Suppressor macrophage treated with lipopolysaccharide for 4 hours (primary cell): Measurements from ENCODE around the gene PTPRN2.

Experiments used
- DNase-seq: peaks from one replicate; pipeline ENCODE4 v3.0.0-alpha.2; 2020

The PTPRN2 gene

DNA sequence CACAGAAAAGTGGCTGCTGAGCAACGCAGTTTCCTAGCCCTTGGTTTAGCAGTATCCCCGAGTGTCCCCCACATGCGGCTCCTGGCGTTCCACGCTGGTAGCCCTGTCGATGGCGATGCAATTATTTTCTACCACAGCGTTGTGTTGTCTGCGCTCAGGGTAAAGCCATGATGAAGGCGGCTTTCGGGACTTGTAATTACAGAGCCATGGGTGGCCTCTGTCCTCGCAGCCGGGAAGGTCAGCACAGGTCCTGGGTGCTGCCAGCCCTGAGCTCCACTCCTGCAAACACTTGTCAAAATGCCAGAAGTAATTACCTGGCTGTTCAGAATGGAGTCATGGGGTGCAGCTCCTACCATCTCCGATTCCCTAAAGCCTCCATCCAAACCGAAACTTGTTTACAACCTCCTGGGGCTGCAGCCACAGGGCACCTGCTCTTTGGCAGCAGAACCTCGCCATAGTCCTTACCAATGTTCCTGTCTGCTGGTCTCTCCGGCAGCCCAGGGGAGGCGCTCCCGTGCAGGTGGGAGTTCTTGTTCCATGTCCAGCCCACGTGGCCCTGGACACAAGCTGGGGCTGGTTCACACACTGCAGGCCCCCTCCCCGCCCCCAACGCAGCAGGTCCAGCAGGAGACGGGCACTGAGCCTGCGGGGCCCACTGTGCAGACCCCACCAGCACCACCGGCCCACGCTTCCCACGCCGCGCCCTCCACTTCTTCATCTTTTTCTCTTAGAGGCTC, 512.6 kb downstream of the PTPRN2 start:
- no peak for DNase-seq

DNA sequence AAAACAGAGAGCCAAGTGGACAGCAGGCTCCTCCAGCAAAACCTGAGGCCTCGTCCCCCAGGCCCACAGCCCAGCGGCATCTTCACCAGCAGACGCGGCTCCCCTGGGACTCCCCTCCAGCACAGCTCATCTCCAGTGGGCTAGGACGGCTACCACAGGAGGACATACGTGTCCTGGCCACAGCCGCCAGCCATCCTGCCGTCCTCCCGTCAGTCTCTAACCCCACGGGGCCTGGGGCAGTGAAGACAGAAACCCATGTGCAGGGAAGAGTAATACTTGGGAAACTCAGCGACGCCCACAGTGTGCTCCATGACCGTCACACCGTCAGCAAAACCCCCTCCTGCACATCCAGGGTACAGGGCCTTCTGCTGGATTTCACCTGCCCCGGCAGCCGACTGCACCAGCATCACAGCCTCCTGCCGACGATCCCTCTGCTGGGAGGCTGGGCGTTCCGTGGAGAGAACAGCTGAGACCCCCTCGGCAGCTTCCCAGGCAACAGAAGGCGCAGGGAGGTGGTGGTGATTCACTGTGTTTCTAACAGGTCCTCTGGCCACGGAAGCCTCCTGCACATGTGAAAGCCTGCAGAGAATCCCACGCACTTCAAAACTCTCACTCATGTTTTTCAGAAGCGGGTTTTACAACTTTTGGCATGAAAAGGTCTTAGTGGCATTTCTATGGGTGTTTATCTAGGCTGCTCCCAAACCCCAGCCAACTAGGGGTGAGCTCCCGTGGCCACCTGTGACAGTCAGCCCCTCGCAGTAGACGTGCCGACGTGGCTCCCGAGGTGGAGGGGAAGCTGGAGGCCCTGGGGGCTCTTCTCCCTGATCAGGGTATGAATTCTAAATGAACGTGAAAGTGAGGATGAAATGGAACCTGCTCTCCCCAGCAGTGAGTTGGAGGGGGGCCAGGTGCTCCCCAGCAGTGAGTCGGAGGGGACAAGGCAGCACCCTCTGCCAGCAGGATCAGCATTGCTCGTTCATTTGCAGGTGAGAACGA, 513.5 kb downstream of the PTPRN2 start:
- DNase-seq = no peak

DNA sequence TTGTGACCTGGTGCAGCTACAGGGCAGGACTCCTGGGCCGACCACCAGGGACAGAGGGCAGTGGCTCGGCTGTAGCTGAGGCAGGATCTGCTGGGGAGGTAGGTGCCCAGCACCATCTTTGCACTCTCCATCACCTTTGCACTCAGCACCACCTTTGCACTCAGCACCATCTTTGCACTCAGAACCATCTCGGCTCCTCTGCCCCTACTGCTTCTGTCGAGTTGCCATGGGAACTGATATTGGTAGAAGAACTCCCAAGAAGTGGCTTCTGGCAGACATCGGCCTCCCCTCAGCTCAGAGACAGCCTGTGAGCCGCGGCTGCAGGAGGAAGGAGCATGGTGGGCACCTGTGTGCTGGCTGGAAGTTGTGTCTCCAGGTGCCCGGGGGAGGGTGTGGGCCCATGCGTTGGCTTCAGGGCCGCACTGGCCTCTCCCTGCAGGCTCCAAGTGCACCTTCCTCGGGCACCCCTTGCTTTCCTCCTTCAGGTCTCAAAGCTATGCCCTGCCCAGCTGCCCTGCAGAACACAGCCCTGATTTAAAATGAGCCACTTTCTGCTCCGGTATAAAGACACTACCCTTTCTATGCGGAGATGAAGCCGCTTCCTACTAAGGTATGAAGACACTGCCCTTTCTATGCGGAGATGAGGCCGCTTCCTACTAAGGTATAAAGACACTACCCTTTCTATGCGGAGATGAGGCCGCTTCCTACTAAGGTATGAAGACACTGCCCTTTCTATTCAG, 514.5 kb downstream of the PTPRN2 start:
- DNase-seq = no peak

DNA sequence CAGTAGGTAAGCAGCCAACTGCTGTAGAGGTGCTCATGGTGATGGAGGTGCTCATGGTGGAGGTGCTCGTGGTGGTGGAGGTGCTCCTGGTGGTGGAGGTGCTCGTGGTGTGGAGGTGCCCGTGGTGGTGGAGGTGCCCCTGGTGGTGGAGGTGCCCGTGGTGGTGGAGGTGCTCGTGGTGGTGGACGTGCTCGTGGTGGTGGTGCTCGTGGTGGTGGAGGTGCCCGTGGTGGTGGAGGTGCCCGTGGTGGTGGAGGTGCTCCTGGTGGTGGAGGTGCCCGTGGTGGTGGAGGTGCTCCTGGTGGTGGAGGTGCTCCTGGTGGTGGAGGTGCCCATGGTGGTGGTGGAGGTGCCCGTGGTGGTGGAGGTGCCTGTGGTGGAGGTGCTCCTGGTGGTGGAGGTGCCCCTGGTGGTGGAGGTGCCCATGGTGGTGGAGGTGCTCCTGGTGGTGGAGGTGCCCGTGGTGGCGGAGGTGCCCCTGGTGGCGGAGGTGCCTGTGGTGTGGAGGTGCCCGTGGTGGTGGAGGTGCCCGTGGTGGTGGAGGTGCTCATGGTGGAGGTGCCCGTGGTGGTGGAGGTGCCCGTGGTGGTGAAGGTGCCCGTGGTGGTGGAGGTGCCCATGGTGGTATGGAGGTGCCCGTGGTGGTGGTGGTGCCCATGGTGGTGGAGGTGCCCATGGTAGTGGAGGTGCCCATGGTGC, 517.3 kb downstream of the PTPRN2 start:
- DNase-seq = no peak

- no peak for DNase-seq
Measured at GRCh38 chr7:158068853-158069252, 518.8 kb downstream of the PTPRN2 start.

- DNase-seq = no peak
Measured at GRCh38 chr7:158067931-158068482, 519.6 kb downstream of the PTPRN2 start.

DNA sequence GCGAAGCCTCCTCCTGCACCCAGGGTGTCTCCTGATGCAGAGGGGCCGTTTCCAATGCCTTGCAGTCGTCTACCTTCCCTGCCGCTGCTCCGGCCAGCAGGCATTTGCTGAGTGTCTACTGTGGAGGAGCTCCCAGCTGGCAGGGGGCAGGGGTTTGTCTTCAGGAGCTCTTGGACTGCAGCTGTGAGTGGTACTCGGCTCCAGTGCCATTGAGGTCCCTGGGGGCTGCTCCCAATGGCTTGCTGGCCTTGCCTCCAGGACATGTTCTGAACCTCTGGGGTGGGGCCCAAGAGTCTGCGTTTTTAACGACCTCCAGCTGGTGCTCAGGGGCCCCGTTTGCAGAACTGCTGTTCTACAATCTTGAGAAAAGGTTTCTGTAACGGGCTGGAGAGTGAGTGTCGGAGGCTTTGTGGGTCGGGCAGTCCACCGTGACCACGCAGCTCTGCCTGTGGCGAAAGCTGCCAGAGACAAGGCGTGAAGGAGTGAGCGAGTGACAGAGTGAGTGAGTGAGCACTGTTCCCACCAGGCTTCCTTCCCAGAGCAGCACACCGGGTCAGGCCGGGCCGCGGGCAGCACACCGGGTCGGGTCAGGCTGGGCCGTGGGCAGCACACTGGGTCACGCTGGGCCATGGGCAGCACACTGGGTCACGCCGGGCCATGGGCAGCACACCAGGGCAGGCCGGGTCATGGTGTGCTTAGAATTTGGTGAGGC, 520.2 kb downstream of the PTPRN2 start:
- no peak for DNase-seq

DNA sequence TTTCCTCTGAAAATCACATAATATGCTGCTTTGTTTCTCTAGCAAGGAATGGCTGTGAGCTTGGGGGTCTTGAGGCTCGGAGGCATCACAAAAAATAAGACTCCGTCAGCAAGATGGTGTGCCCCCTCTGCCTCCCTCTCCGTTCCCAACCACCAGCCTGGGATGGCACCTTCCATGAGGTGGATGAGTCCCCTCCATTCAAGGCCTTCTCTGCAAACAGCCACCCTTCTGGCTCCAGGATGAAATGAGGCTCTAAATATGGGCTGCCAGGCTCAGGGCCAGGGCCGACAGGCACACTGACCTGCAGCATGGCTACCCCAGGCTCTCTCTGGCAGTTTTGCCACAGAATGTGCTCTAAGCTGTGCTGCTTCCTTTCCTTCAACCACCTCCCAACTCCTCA, 521.5 kb downstream of the PTPRN2 start:
- no peak for DNase-seq

- DNase-seq = no peak
Measured at GRCh38 chr7:158065340-158065739, 522.3 kb downstream of the PTPRN2 start.

DNA sequence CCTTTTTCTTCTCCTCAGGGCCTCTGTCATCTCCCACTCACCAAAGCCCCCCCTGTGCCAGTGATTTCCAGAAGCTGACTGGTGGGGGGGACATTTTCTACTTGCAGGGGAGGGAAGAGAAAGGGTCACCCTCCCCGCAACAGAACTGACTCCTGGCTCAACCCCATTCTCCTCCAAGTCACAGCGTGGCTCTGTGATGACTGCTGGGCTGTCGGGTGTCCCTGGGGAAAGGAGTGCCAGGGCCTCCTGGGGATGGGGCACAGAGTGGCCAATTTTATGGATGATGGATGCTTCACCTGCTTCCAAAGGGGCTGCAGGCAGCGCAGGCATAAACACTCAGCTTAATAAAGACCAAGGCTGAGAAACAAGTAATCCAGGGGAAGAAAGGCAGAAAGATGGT, 523.0 kb downstream of the PTPRN2 start:
- no peak for DNase-seq

- DNase-seq = no peak
Measured at GRCh38 chr7:158063850-158064610, 523.6 kb downstream of the PTPRN2 start.

DNA sequence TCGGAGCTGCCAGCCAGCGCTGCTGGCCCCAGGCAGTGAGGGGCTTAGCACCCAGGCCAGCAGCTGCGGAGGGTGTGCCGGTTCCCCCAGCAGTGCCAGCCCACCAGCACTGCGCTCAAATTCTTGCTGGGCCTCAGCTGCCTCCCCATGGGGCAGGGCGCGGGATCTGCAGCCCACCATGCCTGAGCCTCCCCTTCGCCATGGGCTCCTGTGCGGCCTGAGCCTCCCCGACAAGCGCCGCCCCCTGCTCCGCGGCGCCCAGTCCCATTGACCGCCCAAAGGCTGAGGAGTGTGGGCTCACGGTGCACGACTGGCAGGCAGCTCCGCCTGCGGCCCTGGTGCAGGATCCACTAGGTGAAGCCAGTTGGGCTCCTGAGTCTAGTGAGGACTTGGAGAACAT, 525.0 kb downstream of the PTPRN2 start:
- DNase-seq = no peak

DNA sequence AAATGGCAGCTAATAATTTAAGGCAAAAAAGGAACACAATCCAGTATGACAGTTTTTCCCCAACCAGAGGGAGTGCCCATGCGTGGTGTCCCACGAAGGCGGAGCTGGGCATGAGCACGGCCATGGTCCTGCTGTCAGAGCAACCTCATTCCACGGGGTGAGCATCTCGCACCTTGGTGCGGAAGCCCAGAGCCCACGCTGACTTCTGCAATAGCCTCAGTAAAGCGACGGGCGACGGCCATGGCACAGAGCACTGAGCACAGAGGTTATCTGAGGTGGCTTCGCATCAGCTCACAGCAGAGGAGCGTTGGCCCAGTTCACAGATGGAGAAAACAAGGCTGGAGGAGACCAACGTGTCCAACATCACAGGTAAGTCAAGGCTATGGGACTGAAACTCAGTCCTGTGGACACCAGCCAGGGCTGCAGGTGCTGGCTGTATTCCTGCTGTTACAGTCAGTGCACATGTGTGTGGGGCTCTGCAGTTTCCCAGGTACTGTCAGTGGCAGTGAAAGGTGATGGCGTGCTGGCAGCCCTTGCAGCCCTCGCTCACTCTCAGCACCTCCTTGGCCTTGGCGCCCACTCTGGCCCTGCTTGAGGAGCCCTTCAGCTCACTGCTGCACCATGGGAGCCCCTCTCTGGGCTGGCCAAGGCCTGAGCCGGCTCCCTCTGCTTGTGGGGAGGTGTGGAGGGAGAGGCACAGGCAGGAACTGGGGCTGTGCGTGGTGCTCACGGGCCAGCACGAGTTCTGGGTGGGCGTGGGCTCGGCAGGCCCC, 525.6 kb downstream of the PTPRN2 start:
- DNase-seq = no peak

DNA sequence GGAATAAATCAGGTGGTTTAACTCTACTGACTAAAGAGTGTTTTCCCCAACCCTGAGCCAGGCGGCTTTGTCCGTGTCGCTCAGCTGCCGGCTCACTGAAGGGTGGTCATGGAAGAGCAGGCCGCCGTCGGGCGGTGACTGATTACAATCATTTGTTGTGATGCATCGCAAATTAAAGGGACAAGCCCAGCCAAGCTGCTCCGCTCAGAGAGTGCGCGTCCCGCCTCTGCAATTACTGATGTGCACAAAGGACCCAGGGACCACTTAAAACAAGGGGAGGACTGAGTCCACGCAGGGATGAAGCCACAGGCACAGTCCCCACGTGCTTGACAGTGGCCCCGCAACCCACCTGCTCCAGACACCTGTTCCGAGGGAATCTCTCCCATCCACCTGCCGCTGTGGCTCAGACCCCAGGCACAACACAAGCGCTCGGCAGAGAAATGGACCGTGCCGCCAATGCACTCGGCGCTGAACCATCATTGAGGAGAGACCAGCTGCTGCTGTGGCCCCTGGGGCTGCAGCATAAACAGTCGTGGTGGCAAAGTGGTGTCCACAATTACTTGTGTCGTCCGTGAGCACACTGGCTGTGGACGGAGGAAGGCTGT, 526.5 kb downstream of the PTPRN2 start:
- no peak for DNase-seq

GRCh38 chr7:158060216-158060615, 527.4 kb downstream of the PTPRN2 start:
- no peak for DNase-seq

- no peak for DNase-seq
Measured at GRCh38 chr7:158057446-158057845, 530.2 kb downstream of the PTPRN2 start.

DNA sequence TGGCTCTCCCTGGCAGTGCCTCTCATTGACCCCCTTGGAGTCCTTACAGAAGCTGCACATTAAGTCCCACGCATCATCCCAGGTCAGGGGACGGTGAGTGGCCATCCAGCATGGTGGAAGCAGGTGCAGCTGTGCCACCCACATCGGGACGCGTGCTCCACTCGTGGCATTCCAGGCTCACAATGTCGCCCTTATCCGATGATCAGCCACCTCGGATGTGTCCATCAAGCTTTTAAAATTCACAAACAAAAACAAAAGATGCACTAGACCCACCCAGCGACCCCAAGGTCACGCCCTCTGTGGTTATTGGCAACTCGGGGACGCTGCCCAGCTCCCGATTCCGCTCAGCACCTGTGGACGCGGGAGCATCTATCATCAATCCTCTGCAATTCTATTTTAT, 530.9 kb downstream of the PTPRN2 start:
- no peak for DNase-seq

- DNase-seq = no peak
Measured at GRCh38 chr7:158055726-158056510, 531.7 kb downstream of the PTPRN2 start.

GRCh38 chr7:158054611-158055010, 533.0 kb downstream of the PTPRN2 start:
- no peak for DNase-seq
